ENCODE data around the gene SGSM2. TPM values are rescaled to one million over a fixed set of nuclear protein-coding genes. Genes with fewer than 3 reads are reported as not detected.

Gene SGSM2
- total and polyA plus RNA-seq, 2 of the 8 experiments (the other 6 are each of a cell fraction or from before 2014, with no cell fraction given): 44.5 to 77.7 TPM

DNA sequence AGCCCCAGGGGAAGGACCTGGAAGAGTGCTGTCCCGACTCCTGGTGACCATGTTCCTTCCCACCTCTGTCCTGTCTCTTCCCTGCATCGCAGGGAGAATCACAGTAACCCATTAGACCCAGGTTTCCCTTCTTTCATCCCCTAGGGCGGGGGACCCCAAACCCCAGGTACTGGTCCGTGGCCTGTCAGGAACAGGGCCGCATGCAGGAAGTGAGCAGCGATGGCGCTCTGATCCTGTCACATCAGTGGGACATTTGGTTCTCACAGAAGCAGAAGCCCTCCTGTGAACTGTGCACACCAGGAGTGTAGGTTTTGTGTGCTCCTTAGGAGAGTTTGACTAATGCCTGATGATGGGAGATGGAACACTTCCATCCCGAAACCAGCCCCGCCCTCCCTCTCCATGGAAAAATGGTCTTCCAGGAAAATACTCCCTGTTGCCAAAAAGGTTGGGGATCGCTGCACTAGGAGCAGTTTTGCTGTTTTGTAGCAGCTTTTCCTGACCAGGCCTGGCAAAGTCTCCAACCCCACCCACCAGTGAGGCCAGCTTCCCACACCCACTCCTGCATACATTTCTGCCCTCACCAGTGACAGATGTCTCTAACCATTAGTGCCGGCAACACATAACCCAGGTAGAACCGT is 53.0 kb downstream of the SGSM2 start (continued):
- TF ChIP-seq CREB1 (IDR thresholded peaks at IDR 0.05) (no peak), CBX8 (IDR thresholded peaks at IDR 0.05; ENCODE audit: borderline replicate concordance, low read depth, low read length) (no peak), KDM1A (IDR thresholded peaks at IDR 0.05; ENCODE audit: borderline replicate concordance, low read length) (no peak), SRF (IDR thresholded peaks at IDR 0.05; ENCODE audit: low read depth, low read length) (no peak), TEAD4 (IDR thresholded peaks at IDR 0.05; ENCODE audit: low read depth, low read length) (no peak), TAF7 (optimal IDR thresholded peaks at IDR 0.05; ENCODE audit: borderline replicate concordance, low read depth, low read length) (no peak), PHF8 (conservative IDR thresholded peaks at IDR 0.05; ENCODE audit: low read depth, low read length) (no peak), ZNF274 (IDR thresholded peaks at IDR 0.05; ENCODE audit: borderline replicate concordance, extremely low read depth, low read length) (no peak), KDM4A (IDR thresholded peaks at IDR 0.05; ENCODE audit: low read depth, low read length, severe bottlenecking) (no peak)

All from H1 (cell line).